Astrocyte of the hippocampus (primary cell): ENCODE results near the gene KCNJ1.

Experiments used
- DNase-seq: peaks from one replicate; pipeline ENCODE4 v3.0.0; 2011; ENCODE audit warnings: low read depth, low spot score

Gene KCNJ1

DNA sequence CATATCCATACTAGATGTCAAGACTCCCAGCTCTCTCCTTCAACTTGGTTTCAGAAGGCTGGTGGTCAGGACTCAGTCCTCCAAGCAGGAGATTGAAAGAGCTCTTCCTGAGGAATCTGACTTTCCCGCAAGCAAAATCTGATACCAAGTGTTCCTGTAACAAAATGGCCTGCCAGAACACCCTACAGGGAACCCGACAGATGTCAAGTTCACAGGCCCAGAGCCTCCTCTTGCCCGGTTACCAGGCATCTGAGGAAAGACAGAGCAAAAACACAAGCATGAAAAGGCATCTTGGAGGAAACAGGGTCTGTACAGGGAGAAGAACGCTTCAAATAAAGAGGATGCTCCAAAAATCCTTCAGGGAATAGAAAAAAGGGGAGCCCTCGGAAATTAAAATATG is 15.4 kb upstream of the KCNJ1 start:
- no peak for DNase-seq

DNA sequence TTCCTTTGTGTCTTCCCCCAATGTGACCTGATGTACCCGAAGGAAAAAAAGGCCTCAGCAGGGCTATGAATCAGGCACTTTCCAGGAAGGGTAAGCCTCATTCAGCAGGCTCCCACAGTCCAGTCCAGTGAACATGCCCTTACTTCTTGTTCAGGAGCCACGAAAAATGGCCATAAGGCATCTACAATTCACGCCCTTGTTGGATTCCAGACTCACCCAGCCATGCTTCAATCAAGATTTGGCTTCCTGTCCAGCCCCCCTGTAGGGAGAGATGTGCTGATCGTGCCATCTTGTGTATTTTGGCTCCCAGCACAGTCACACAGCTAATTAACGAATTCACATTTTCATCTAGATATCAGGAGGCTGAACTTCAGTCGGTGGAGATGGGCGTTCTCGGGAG is 14.1 kb upstream of the KCNJ1 start:
- DNase-seq: no peak

DNA sequence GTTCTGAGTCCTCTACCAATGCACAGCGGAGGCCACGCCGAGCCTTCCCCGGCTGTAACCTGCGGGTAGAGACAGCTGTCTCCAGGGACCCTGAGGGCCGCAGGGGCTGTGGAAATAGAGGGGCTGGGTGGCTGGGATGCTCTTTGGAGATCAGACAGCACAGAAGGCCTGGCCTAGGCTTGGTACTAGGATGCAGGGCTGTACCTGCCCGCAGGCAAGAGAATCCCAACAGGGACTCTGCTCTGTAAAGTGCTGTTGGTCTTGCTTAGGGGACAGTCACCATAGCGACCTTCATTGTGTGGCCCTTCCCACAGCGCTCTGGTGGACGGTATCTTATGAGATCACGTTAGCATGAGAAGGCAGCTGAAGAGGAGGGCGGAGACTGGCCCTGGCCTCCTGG is 12.7 kb upstream of the KCNJ1 start:
- peak; percentile 24 for DNase-seq

GRCh38 chr11:128878455-128878854 is 11.4 kb upstream of the KCNJ1 start:
- no peak for DNase-seq

DNA sequence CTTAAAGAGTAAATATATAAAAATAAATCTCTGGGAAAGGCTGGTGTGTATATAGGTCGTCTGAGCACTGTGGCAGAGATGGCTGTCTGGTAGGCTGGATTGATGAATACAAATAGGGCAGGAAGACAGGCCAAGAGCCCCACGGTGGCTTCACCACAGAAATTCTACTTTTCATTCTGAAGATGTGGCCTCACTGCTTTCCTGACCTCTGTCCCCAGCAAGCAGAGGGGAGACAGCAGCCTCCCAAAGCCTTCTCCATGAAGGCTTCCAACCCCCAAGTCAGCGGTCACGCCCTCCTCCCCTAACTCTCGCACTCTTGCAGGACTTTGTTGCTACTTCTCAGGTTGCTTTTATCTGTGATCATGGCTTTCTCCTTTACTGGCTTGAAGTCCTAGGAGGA is 10.6 kb upstream of the KCNJ1 start:
- no peak for DNase-seq

DNA sequence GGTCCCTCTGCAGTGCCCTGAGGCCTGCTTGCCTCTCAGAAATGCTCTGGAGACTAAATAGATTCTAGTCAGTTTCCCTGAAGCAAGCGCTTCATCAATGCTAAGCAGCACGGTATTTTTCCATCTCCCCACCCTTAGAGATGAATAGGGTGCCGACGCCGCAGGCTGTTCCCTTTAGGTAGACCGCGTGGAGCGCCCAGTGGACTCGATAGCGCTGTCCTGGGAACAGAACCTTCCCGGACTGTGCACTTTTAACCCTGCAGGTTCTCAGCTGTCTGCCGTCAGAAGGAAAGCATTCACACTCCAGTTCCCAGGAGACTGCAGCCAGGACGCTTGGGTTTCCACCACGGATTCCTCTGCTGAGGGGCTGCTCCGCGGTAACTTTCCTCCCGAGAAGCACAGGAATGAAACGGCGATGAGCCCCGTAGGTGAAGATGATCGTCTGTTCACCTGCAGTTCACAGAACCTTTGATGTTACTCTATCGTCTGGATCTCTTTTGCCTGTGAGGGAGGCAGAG is 9.1 kb upstream of the KCNJ1 start:
- no peak for DNase-seq

- no peak for DNase-seq
Measured at GRCh38 chr11:128874427-128874826, 7.3 kb upstream of the KCNJ1 start.

DNA sequence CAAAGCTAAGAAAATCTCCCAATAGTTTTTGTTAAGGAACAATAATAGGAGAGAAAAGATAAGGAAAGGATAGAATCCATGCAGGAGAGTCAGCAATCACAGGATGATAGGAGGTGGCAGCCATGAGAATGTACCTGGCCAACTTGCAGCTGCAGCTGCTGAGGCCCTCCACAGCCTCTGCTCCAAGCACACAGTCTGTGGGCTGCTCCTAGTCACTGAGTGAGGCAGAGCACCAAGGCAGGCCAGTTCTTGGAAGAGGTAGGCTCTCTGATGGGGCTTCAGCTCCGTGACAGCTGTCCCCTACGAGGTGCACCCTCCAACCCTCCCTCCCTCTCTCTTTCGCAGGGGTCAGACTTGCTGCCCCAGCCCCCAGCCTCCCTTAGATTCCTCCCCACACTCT is 5.5 kb upstream of the KCNJ1 start:
- no peak for DNase-seq

DNA sequence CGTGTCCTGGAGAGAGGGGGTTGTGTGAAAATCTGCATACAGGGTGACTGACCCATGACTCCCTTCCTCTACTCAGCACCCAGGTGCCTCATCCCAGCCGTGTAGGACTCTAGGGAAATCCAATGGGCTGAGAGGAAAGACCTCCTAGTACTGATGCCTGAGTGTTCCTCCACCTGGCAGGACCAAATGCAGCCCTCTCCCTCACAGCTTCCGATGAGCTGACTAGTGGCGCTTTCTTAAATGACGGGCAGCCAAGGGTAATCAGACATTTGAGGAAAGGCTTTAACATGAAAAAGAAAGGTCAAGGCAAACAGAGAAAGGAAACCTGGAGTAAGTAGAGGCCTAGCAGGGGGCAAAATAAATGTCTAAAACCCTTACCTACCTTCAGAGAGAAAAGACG is 5.0 kb upstream of the KCNJ1 start:
- DNase-seq: no peak

GRCh38 chr11:128871168-128871610 is 4.1 kb upstream of the KCNJ1 start:
- no peak for DNase-seq

- no peak for DNase-seq
Measured at GRCh38 chr11:128868841-128869671, 2.0 kb upstream of the KCNJ1 start.

DNA sequence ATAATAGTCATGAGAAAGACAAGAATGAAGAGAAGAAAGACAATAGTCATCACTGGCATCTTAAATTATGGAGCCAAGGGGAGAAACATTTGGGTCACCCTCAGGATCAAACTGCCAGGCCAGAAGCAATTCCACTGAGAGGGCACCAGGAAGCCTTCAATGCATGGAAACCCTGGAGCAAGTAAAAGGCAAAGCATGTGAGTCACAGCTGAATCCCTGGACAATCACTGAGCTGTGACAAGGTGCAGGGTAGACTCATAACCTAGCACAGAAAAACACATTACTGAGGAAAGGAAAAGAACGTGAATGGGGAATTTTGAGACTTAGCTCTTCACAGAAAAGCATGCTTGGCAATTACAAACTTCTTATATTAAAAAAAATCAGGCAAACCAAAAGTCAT is 1.6 kb downstream of the KCNJ1 start:
- DNase-seq: no peak

DNA sequence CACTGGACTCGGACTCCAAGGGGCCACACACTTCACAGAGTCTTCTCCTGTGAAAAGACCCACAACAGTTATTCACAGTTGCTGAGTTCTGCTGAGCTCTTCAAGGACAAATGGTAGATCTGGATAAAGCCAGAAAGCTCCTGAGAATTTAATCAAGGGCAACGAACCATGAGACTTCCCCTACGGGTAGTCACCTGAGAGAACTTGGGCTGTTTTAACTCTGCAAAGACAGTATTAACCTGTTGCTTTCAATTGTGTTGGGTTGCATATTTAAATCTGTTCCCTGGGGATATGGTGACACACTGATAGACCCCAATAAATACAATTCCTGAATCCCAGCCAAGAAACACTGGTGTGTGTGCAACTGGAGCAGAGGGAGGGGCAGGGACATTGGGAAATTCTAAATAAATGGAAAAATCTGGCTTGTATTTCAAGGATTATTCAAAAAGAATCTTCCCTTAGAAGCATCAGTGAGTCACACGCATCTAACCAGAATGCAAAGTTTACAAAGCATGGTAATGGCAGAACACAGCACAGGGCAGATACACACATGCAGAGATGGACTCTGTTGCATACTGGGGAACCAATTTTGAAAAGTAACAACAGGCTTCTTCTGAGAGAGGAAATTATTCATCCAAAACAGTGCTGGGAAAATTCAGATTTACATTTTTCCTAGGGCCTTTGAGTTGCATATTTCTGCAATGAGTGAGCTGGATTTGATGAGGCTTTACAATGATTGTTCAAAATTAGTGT is 4.0 kb downstream of the KCNJ1 start:
- peak; percentile 51 for DNase-seq

DNA sequence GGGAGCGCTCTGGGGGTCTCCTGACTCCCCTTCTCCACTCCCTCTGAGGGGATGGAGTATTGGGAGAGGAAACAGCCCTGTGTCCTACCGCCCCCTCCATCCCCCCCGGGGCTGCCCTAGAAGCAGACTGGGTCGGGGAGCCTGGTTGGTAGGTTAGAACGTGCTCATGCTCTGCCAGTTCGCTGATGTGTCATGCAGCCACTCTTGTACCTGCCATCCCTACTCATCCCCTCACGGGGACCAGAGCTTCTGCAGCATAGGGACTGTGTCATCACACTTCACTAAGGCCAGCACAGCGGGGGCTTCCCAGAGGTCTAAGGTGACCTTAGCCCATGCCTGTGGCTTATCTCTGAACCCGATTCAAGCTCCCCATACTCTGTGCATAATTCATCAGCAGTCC is 4.7 kb downstream of the KCNJ1 start:
- DNase-seq: no peak

GRCh38 chr11:128860571-128861361 is 6.3 kb downstream of the KCNJ1 start:
- DNase-seq: peak; percentile 84

DNA sequence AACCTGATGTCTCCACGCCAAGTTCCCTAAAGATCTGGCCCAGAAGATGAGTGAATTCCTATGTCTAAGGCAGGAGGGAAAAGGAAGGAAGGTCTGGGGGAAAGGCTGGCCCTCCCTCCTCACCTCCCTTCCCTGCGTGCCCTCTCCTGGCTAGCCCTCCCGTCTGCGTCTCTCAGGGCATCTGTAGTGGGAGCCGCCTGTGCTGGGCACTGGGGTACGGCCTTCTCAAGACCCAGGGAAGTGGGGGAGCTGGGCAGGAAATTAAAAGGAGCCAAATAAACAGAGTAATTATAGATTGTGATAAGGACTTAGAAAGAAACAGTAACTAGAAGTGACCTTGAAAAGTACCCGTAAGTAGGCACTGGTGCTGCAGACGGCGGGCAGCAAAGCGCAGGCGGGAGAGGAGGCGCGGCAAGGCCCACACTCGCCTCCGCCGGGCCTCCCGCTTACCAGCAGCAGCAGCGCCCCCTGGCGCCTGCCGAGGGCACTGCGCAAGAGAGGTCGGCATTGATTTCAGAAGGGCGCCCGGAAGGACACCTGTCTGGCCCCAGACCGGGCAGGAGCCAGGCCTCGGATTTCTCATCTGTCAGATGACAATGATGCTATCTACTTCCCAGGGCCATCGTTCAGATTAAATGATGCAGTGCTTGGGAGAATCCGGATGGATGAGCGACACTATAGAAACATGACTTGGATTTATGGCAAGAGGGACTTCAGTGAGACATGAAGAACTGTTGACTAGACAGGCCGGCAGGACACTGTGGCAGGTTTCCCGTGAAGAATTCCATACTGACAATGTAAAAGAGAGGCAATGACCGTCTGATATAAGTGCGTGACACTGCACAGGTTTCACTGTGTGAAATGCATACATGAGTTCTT is 7.3 kb downstream of the KCNJ1 start:
- DNase-seq: peak; percentile 75

GRCh38 chr11:128857341-128857740 is 9.8 kb downstream of the KCNJ1 start:
- DNase-seq: no peak

DNA sequence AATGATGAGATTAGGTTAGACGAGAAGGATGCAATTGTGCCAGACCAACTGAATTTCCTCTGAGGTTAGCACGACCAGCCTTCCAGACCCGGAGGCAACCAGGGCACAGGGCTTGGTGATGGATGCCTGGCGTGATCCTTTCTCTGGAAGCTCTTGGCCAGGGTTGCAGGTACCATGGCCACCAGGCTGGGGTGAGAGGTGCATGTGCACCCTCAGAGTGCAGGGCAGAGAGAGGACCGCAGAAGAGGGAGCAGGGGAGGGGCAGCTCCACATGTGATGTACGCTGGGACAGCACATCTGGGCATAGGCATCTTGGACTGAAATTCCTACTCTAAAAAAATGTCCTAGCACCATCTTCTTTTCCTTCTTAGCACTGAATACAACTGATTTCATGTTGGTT is 10.9 kb downstream of the KCNJ1 start:
- no peak for DNase-seq

DNA sequence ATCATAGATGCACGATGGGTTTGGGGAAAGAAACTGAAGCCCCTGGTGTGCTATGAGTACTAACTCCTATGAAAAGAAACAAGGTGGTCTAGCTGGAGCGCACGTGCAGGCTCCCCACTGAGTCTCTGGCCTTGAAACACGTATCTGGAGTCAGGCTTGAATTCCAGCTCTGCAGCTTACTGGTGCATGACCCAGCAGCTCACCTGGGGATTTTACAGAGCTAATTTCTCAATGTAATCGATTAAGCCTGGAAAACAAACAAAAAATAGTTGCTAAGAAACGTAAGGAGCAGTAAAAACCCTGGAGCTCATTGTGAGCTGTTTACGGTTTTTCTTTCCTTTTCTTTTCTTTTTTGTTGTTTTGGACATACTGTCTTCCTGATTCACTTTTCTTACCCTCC is 12.3 kb downstream of the KCNJ1 start:
- no peak for DNase-seq

- no peak for DNase-seq
Measured at GRCh38 chr11:128853559-128853958, 13.5 kb downstream of the KCNJ1 start.
